HEK293 (cell line): ENCODE results near the gene WNT7B.

Experiments used
- SETDB1 ChIP-seq: IDR thresholded peaks from one replicate; pipeline ENCODE4 v1.6.1; 2017; ENCODE audit warnings: mild to moderate bottlenecking, low read length, moderate library complexity, mixed read lengths; ENCODE audit not compliant: insufficient read length
- SP3 ChIP-seq: fragments of 450-650 bp; formaldehyde crosslinking; IDR thresholded peaks from 2 replicates; pipeline ENCODE4 v1.5.1; 2016; ENCODE audit warnings: missing biosample characterization, missing genetic modification characterization
- ZBTB11 ChIP-seq: fragments of 450-650 bp; formaldehyde crosslinking; conservative IDR thresholded peaks from 2 replicates; pipeline ENCODE4 v1.5.1; 2016; ENCODE audit warnings: low read depth, missing biosample characterization, missing genetic modification characterization
- TF ChIP-seq, protein P1 (sequence below): fragments of 450-650 bp; formaldehyde crosslinking; IDR thresholded peaks from 2 replicates; pipeline ENCODE4 v1.5.1; 2016; ENCODE audit warnings: missing biosample characterization, missing genetic modification characterization
- TF ChIP-seq, protein P2 (sequence below): fragments of 450-650 bp; formaldehyde crosslinking; IDR thresholded peaks from 2 replicates; pipeline ENCODE4 v1.5.1; 2016; ENCODE audit warnings: missing biosample characterization, missing genetic modification characterization

- TF ChIP-seq SETDB1 (no peak), SP3 (tag by site-specific recombination) (no peak), ZBTB11 (tag by site-specific recombination) (no peak)
- TF ChIP-seq, protein P1, sequence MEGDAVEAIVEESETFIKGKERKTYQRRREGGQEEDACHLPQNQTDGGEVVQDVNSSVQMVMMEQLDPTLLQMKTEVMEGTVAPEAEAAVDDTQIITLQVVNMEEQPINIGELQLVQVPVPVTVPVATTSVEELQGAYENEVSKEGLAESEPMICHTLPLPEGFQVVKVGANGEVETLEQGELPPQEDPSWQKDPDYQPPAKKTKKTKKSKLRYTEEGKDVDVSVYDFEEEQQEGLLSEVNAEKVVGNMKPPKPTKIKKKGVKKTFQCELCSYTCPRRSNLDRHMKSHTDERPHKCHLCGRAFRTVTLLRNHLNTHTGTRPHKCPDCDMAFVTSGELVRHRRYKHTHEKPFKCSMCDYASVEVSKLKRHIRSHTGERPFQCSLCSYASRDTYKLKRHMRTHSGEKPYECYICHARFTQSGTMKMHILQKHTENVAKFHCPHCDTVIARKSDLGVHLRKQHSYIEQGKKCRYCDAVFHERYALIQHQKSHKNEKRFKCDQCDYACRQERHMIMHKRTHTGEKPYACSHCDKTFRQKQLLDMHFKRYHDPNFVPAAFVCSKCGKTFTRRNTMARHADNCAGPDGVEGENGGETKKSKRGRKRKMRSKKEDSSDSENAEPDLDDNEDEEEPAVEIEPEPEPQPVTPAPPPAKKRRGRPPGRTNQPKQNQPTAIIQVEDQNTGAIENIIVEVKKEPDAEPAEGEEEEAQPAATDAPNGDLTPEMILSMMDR = no peak
- TF ChIP-seq, protein P2, sequence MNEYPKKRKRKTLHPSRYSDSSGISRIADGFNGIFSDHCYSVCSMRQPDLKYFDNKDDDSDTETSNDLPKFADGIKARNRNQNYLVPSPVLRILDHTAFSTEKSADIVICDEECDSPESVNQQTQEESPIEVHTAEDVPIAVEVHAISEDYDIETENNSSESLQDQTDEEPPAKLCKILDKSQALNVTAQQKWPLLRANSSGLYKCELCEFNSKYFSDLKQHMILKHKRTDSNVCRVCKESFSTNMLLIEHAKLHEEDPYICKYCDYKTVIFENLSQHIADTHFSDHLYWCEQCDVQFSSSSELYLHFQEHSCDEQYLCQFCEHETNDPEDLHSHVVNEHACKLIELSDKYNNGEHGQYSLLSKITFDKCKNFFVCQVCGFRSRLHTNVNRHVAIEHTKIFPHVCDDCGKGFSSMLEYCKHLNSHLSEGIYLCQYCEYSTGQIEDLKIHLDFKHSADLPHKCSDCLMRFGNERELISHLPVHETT (tag by site-specific recombination) = no peak
Observed at GRCh38 chr22:45892681-45893461, 84.1 kb downstream of the WNT7B start.
